Mucosa of gallbladder (tissue), 1 donor: ENCODE measurements around the gene RBMS1. TPM values are rescaled to one million over a fixed set of nuclear protein-coding genes. Genes with fewer than 3 reads are reported as not detected.

ENCODE experiments used
- DNase-seq: peaks from one replicate; pipeline ENCODE4 v3.0.0-alpha.2; 2020; ENCODE audit warnings: low spot score
- total RNA-seq: library from RNA; stranded (reverse); gene quantifications from one replicate; pipeline ENCODE4 v1.2.1, GENCODE V29; 2021
- donor health status: DM: no; HTN: no; CAD: no.

The RBMS1 gene
- total RNA-seq, 1 donor from 2014 or later: 36.2 TPM

DNA sequence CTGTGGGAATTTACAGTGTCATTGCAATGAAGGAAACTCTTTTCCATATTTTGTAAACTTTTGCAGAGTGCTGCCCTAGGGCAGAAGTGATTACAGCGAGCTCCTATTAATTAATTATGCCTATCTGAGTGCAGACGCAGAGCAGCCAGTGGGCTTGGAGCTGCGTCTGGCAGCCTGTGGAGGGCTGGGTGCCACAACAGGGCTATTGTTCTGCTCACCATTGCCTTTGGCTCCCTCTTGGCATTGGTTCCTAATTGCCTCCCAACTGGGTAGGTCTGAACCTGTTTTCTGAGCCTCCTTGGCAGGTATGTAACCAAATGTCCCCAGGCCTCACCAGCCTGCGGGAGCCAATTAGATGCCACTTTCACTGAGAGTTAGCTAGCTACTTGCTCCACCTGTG, 267.9 kb downstream of the RBMS1 start:
- DNase-seq: peak; percentile 37

DNA sequence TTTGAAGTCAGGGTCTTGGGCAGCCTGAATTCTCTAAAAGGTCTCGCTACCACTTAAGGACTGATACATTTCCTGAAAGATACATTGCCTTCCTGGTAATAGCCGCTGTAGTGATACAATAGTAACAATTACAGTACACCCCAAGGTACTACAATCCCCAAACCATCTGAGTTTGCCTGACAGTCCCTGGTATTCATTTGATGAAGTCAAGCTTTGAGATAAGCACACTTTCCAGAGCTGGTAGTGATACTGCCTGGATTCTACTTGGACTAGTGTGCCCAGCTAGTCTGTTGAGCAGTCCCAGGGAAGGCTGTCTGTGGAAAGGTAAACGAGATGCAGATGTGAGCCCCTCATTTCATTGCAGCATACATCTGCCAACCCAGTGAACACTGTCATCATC, 269.1 kb downstream of the RBMS1 start:
- no peak for DNase-seq

DNA sequence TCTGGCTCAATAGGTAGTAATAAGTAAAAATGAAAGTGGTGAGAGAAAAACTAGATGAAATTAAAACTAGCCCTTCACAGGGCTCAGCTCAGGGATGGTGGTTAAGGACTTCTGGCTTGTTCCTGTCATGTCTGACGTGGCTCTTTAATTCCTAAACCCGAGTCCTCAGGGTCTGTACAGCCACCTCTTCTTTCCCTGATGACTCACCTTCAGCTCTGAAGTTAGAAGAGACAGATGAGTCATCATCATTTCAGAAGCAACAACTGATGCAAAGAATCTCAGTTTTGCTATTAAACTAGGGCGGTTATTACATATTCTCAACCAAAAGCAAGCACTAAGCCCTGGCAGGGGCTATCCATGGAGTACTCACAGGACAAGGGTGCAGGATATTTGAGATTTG, 269.5 kb downstream of the RBMS1 start:
- no peak for DNase-seq

DNA sequence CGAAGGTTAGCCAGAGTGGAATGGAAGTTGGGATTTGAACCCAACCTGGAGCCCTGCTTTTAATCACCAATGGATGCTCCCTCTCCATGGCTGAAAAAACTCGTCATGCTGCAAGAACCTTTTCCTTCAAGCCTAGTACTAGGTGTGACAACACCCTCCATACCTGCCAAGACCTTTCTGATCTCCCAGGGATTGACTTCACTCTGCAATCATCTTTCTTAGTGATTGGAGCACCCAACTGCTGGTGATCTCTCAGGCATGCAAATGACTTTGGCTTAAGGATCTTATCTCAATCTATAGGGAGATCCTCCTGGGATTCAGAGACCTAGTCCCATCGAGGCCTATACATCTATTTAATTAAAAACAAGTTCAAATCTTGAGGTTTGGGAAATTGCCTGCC, 270.0 kb downstream of the RBMS1 start:
- DNase-seq: no peak

DNA sequence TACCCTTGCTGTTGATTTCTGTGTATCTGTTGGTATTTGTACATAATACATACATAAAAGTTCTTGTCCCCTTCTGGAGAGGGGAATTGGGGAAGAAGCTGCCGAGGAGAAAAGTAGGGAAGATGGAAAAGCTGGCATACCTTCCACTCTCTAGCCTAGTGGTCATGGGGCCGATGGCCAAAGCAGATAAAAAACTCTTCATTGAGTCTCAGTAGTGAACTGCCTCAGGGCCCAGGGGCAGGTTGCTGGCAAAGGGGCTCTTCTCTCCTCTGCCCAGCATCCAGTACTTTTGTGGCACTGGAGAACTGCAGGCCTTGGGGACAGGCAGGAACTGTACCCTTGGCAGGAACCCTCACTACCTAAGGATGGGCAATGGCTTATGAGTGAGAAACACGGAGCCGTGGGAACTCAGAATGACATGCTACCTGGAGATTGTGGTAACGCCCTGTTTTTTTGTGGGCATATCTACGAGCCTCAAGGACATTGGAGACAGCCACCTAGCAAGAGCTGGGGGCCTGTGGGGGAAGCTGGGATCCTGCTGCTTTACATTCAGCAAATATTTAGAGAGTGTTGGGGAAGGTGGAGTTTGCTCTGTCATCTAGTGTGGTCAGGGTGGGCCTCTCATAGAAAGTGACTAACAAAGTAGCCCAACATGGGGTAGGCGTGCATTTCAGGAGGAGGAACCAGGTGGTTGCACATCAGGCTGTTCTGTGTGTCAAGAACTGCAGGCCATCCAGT, 270.9 kb downstream of the RBMS1 start:
- DNase-seq: no peak
